HCT116 (cell line): ENCODE measurements around the gene POTEE. TPM values are rescaled to one million over a fixed set of nuclear protein-coding genes. Genes with fewer than 3 reads are reported as not detected.
A peak's percentile ranks its signal among the peaks of the same experiment; 100 is the strongest.
"Not testable (repeated sequence)": the region's sequence is repeated elsewhere in the genome, so short reads cannot be mapped to it uniquely, and the experiment has no call there.

Experiments used
- ATAC-seq: fragments of 200-7000 bp; cut with Tn5 transposase; 2 replicates; pipeline ENCODE4 v1.9.1; 2020; ENCODE audit warnings: mild to moderate bottlenecking, moderate library complexity
- BruUV-seq: library from RNA; stranded (reverse); fragments of 400-500 nt; replicated peaks from 2 replicates; lab custom pipeline; 2021; lab: Mats Ljungman, UMichigan
- CTCF ChIA-PET: fragments of 300-600 bp; sonication (Branson Sonifier 250); formaldehyde crosslinking; loops from one replicate; lab custom pipeline; 2021; ENCODE audit warnings: antibody characterized with exemption; lab: Charles Lee
- POLR2A ChIA-PET: fragments of 300-600, 350-600 bp; sonication (Branson Sonifier 250); formaldehyde crosslinking; loops from one replicate; lab custom pipeline; 2021; ENCODE audit warnings: antibody characterized with exemption; lab: Charles Lee
- RAD21 ChIA-PET, 2 experiments: fragments of 300-600 bp; sonication (Branson Sonifier 250); formaldehyde crosslinking; loops; one replicate each; lab custom pipeline; 2023; ENCODE audit warnings: low total read pairs in 2 of 2; ENCODE audit not compliant: uncharacterized antibody in 2 of 2, unreplicated experiment in 2 of 2, low non-redundant PET in 1 of 2; lab: Charles Lee
- DNase-seq: peaks from one replicate; pipeline ENCODE4 v3.0.0-alpha.2; 2010; ENCODE audit warnings: low read depth, low spot score
- H2AFZ ChIP-seq: fragments of 200-600 bp; shearing (Covaris generic), sonication (generic); 2 replicates; pipeline ENCODE4 v1.6.1; 2017; ENCODE audit warnings: low read depth, mixed run types, mixed read lengths, antibody characterized with exemption, low read length; ENCODE audit not compliant: poor library complexity, severe bottlenecking
- H3K27ac ChIP-seq: 2 replicates; pipeline ENCODE4 v1.5.1; 2012; ENCODE audit warnings: low read depth, low read length
- H3K27me3 ChIP-seq: fragments of 200-600 bp; sonication (generic); 2 replicates; pipeline ENCODE4 v1.6.1; 2016; ENCODE audit warnings: mixed run types, low read length, mixed read lengths; ENCODE audit not compliant: insufficient read depth
- H3K36me3 ChIP-seq, 2 experiments: fragments of 200-500 bp in 1 of 2; fragments of 200-600 bp in 1 of 2; sonication (Bioruptor generic) in 1 of 2; sonication (generic) in 1 of 2; 2 replicates each; pipeline versions ENCODE4 v1.5.1 to v1.6.1; 2014 to 2016; ENCODE audit warnings: low read length in 2 of 2, inconsistent platforms in 1 of 2, mixed read lengths in 1 of 2, mixed run types in 1 of 2; ENCODE audit not compliant: insufficient read depth in 2 of 2, control insufficient read depth in 1 of 2
- H3K4me1 ChIP-seq, 2 experiments: fragments of 200-600 bp in 1 of 2; sonication (generic) in 1 of 2; 2 replicates each; pipeline versions ENCODE4 v1.5.1 to v1.6.1; 2012 to 2017; ENCODE audit warnings: low read length in 2 of 2, inconsistent platforms in 1 of 2, mild to moderate bottlenecking in 1 of 2, mixed read lengths in 1 of 2, mixed run types in 1 of 2, moderate library complexity in 1 of 2; ENCODE audit not compliant: insufficient read depth in 2 of 2, control insufficient read depth in 1 of 2
- H3K4me2 ChIP-seq: fragments of 200-600 bp; sonication (generic); 2 replicates; pipeline ENCODE4 v1.6.1; 2017; ENCODE audit warnings: mixed run types, low read length, mixed read lengths
- H3K4me3 ChIP-seq, 2 experiments: fragments of 200-600 bp in 1 of 2; sonication (generic) in 1 of 2; replicated peaks in 1 of 2; 2 replicates each; pipeline ENCODE4 v1.5.1; 2011 to 2016; ENCODE audit warnings: low read length in 2 of 2, control low read depth in 1 of 2, low read depth in 1 of 2, mild to moderate bottlenecking in 1 of 2, mixed read lengths in 1 of 2, mixed run types in 1 of 2
- H3K79me2 ChIP-seq: fragments of 200-600 bp; sonication (generic); 2 replicates; pipeline ENCODE4 v1.6.1; 2017; ENCODE audit warnings: mild to moderate bottlenecking, mixed run types, low read length, moderate library complexity, mixed read lengths; ENCODE audit not compliant: insufficient read depth
- H3K9ac ChIP-seq: fragments of 200-600 bp; sonication (generic); 2 replicates; pipeline ENCODE4 v1.6.1; 2016; ENCODE audit warnings: low read length, mixed read lengths
- H3K9me2 ChIP-seq: fragments of 200-600 bp; sonication (generic), shearing (Covaris generic); 2 replicates; pipeline ENCODE4 v1.6.1; 2017; ENCODE audit warnings: mixed run types, mild to moderate bottlenecking, moderate library complexity; ENCODE audit not compliant: insufficient read depth
- H3K9me3 ChIP-seq, 2 experiments: fragments of 200-500 bp in 1 of 2; fragments of 200-600 bp in 1 of 2; sonication (Bioruptor generic) in 1 of 2; sonication (generic) in 1 of 2; 2 replicates each; pipeline ENCODE4 v1.6.1; 2014 to 2017; ENCODE audit warnings: low read length in 2 of 2, mixed read lengths in 2 of 2, inconsistent platforms in 1 of 2, low read depth in 1 of 2, mild to moderate bottlenecking in 1 of 2, mixed run types in 1 of 2, moderate library complexity in 1 of 2; ENCODE audit not compliant: control insufficient read depth in 1 of 2, insufficient read depth in 1 of 2
- H4K20me1 ChIP-seq: fragments of 200-600 bp; sonication (generic), shearing (Covaris generic); 2 replicates; pipeline ENCODE4 v1.6.1; 2017; ENCODE audit warnings: mixed run types, mild to moderate bottlenecking, moderate library complexity; ENCODE audit not compliant: insufficient read depth
- intact Hi-C: fragments of 100-400 bp; cut with micrococcal nuclease; formaldehyde crosslinking; loops from 2 replicates; pipeline ENCODE4 v1.10.0; 2022
- total RNA-seq: library from RNA; stranded (reverse); gene quantifications from one replicate; pipeline ENCODE4 v1.2.1, GENCODE V29; 2021; ENCODE audit not compliant: unreplicated experiment

POTEE gene
- total RNA-seq, 1 experiment from 2014 or later, result 1.9 TPM

GRCh38 chr2:131210434-131211211, 1.3 kb downstream of the POTEE start:
- H3K27ac ChIP-seq, intact Hi-C loops, H3K4me3 ChIP-seq, RAD21 ChIA-PET, H2AFZ ChIP-seq, H4K20me1 ChIP-seq, H3K9me3 ChIP-seq, H3K79me2 ChIP-seq, CTCF ChIA-PET, POLR2A ChIA-PET, BruUV-seq, H3K27me3 ChIP-seq, H3K4me1 ChIP-seq, H3K4me2 ChIP-seq, H3K9me2 ChIP-seq, H3K36me3 ChIP-seq, H3K9ac ChIP-seq, DNase-seq: not testable (repeated sequence)
- ATAC-seq, result peak; percentile 64

- RAD21 ChIA-PET, H3K79me2 ChIP-seq, ATAC-seq, H3K36me3 ChIP-seq, H3K9ac ChIP-seq, H3K27me3 ChIP-seq, DNase-seq, H3K4me3 ChIP-seq, H3K4me1 ChIP-seq, H3K9me2 ChIP-seq, CTCF ChIA-PET, H3K9me3 ChIP-seq, intact Hi-C loops, POLR2A ChIA-PET, H3K27ac ChIP-seq, BruUV-seq, H2AFZ ChIP-seq, H3K4me2 ChIP-seq, H4K20me1 ChIP-seq: not testable (repeated sequence)
These were observed 8.1 kb downstream of the POTEE start for GRCh38 chr2:131217238-131217986.

GRCh38 chr2:131235543-131236449, 26.5 kb downstream of the POTEE start:
- POLR2A ChIA-PET, H3K4me3 ChIP-seq, BruUV-seq, H3K9me3 ChIP-seq, H3K9ac ChIP-seq, H2AFZ ChIP-seq, H3K36me3 ChIP-seq, CTCF ChIA-PET, H3K27ac ChIP-seq, H3K27me3 ChIP-seq, intact Hi-C loops, ATAC-seq, H3K4me1 ChIP-seq, RAD21 ChIA-PET, DNase-seq, H3K79me2 ChIP-seq, H3K9me2 ChIP-seq, H4K20me1 ChIP-seq, H3K4me2 ChIP-seq: not testable (repeated sequence)
